Glomerular endothelial cell (primary cell): ENCODE data around the gene IGF2. TPM values are rescaled to one million over a fixed set of nuclear protein-coding genes. Genes with fewer than 3 reads are reported as not detected.
"Not testable (repeated sequence)": the region's sequence is repeated elsewhere in the genome, so short reads cannot be mapped to it uniquely, and the experiment has no call there.

Experiments used
- DNase-seq: peaks from one replicate; pipeline ENCODE4 v3.0.0-alpha.2; 2011; ENCODE audit warnings: low read depth, low spot score; ENCODE audit errors: extremely low read depth
- total RNA-seq: library from RNA; depleted of rRNA; stranded (reverse); fragments of >200 nt; gene quantifications from 2 replicates; pipeline ENCODE4 v1.2.3, GENCODE V29; 2015

Gene IGF2
- total RNA-seq, 1 donor from 2014 or later = 50.6 TPM

DNA sequence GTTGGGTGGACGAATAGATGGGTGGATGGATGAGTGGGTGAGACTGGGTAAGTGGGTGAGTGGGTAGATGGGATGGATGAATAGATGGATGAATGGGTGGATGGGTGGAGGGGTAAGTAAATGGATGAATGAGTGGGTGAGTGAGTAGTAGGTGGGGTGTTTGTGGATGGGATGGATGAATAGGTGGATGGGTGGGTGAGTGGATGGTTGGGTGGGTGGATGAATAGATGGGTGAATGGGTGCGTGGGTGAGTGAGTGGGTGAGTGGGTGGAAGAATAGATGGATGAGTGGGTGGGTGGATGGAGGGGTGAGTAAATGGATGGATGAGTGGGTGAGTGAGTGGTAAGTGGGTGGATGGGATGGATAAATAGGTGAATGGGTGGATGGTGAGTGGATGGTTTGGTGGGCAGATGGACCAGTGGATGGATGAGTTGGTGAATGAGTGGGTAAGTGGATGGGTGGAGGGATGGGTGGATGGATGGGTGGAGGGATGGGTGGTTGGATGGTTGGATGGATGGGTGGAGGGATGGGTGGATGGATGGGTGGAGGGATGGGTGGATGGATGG is 12.6 kb downstream of the IGF2 start:
- DNase-seq = no peak

DNA sequence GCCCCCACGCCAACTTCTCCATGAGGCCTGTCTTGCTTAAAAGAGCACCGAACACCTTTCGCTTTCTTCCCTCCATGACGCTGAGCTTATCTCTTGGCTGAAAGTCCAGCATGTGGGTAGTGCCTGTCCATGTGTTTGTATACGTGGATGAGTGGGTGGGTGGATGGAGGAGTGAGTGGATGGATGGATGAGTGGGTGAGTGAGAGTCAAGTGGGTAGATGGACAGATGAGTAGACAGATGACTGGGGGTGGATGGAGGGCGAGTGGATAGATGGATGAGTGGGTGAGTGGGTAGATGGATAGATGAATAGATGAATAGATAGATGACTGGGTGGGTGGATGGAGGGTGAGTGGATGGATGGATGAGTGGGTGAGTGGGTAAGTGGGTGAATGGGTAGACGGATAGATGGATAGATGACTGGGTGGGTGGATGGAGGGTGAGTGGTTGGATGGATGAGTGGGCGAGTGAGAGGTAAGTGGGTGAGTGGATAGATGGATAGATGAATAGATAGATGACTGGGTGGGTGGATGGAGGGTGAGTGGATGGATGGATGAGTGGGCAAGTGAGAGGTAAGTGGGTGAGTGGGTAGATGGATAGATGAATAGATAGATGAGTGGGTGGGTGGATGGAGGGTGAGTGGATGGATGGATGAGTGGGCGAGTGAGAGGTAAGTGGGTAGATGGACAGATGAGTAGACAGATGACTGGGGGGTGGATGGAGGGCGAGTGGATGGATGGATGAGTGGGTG is 14.3 kb downstream of the IGF2 start:
- not testable (repeated sequence) for DNase-seq

DNA sequence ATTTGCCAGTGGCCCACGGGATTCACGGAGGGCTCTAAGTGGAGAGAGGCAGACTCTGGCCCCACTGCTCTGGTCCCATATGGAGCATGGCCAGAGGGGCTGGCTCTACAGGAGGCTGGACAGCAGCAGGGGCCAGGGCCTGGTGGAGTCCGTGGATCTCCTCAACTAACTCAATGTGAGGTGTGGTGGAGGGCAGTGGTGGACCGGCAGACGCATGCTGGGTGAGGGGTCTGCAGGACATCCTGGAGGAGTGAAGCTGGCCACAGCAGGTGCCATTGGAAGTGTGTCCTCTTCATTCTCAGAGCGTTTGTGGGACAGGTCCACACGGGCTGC is 15.6 kb downstream of the IGF2 start:
- DNase-seq = no peak

DNA sequence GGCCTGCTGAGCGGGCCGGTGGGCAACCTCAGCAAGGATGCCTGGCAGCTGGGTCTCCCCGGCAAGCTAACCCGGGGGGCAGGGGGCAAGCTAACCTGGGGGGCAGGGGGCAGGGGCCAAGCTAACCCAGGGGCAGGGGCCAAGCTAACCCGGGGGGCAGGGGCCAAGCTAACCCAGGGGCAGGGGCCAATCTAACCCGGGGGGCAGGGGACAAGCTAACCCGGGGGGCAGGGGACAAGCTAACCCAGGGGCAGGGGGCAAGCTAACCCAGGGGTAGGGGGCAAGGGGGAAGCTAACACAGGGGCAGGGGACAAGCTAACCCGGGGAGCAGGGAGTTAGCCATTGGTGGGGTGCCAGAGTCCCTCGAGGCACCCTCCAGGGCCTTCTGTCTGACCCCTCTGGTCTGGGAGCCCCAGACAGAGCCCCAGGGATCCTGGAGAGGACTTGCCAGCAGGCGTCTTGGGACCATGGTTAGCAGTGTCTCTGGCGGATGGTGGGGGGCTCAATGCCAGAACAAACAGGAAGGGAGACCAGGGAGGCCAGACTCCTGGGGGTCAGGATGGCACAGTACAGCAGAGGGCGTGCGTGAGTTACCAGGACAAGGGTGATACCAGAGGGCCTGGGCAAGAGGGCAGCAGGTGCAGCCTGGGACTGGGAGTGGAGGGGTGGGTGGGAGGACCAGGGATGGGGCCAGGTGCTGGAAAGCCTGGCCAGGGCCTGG is 16.1 kb downstream of the IGF2 start:
- DNase-seq = no peak

DNA sequence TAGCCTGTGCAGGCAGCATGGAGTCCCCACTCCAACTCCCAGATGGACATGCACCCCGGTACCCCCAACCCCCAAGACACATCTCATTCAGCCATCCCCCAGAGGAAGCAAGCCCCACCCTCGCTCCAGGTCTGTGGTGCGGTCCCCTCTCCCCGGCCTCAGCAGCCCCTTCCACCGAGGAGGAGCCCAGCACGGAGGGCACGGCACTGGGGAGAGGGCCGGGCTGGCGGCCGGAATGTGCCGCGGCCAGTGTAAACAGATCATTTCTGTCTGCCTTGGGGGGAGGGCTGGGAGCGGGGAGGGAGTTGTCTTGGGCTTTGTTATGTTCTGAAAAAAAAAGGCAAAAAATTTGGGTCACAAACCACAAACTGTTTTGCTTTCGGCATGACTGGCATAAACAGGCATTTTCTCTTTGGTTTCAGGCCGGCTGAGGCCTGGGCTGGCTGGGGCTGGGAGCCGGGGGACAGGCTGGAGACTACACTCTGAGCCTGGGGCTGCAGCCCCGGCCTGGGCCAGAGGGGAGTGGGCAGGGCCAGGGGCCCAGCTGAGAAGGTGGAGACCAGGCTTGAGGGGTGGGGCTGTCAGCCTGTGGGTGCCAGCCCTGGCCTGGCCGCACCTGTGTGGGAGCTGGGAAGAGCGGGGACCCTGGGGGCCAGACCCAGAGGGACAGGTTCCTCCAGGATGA is 16.8 kb downstream of the IGF2 start:
- DNase-seq = no peak

DNA sequence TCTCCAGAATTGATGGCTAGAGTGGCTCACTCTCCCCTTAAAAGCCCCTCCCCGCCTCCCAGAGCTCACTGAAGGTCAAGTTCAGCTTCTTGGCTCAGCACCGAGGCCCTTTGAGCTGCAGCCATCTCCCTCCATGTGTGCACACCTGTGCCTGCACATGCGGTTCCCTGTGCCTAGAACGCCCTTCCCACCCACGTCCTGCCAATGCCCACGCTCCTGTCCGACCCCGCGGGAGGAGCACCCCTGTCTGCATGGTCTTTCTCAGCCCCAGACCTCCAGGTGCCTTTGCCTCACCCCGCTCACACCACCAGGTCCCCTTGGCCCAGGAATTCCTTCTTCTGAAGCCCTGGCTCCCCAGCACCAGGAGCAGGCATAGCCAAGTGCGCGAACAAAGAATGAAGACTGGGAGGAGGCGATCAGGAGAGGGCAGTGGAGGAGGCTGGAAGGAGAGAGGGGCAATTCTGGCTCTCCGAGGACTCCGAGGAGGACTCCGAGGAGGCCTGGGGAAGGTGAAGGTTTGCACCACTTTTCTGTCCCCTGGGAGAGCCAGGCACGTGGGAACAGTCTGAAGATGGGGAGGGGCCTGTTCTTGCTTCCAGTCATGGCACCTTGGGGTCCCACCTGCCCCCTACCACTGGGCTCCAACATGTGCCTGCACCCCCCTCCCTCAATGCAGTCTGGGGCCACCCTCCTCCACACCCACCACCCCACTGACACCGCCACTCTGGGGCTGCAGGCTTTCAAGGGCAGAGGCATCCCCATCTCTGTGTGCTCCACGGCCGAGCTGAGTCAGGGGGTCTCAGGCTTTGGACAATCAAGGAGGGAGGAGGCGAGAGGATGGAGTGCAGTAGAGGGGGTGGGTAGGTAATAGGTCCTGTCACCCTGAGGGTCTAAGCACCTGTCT is 17.7 kb downstream of the IGF2 start:
- no peak for DNase-seq

DNA sequence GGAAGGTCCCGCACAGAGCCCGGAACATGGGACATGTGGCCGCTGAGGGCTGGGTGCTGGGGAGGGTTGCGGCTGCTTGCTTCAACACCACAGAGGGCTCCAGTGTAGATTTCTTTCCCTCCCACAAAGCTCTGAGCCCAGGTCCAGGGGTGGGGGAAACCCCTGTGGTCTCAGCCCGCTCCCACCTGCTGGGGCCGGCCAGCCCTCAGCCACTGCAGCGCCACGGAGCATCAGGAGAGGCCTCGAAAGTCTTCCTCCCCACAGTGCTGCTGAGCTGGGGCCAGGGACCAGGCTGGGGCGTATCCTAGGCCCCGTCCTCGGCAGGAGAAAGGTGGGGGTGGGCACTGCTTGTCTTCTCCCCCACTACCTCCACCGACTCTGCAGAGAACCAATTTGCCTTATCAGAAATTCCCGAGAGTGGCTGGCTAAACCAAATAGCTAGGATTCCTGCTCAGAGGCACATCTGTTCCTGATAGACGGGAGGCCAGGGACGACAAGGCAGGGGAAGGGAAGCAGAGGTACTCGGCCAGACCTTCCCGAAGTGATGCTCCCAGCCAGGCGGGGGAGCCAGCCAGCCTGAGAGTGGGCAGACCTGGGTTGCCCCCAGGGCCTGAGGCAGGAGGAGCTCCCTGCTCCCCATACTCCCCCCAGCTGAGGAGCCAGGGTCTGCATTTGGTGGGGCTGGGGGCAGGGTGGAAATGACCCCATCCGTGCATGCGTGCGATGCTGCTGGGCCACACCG is 18.7 kb downstream of the IGF2 start:
- no peak for DNase-seq

DNA sequence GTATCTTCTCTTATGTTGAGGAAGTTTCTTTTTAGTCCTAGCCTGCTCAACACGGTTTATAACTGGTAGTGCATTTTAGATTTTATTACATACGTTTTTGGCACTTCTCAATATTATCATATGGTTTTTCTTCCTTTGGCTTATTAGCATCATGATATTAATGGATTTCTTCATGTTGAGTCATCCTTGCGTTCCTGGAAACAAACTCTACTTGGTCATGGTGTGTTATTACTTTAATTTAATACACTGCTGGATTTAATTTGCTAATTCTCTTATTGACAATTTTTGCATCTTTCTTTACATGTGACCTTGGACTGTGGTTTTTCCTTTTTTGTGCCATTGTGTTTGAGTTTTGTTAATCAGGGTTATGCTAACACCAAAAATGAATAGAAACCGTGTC is 20.5 kb downstream of the IGF2 start:
- no peak for DNase-seq

DNA sequence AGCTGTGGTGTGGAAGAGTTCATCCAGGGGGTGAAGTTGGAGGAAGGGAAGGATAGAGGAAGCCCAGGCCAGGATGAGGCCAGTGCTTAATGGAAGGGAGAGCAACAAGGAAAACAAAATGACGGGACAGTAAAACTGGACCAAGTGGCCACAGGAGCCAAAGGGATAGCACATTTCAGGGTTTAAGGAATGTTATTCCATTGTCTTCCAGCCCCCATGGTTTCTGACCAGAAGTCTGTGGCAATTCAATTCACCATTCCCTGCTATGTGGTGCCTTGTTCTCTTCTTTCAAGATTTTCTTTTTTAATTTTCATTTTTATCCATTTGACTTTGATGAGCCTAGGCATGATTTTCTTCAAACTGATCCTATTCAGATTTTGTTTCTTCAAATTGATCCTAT is 22.5 kb downstream of the IGF2 start:
- DNase-seq = no peak

DNA sequence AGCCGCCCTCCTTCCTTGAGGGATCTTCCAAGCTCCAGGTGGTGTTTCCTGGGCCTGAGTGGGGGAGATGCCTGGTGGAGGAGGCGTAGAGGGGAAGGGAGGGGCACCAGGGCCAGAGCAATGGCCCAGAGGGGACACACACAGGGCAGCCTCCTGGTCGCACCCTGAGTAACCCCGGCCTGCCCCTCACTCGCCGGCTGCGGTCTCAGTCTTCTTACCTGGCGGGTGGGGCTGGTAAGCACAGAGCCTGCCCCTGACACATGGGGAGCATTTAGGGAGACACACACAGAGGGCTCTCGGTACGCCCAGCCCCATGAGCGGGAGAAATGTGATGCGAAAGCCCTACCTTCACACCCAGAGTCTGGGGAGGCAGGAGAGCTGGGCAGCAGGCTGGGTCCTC is 23.9 kb downstream of the IGF2 start:
- no peak for DNase-seq

DNA sequence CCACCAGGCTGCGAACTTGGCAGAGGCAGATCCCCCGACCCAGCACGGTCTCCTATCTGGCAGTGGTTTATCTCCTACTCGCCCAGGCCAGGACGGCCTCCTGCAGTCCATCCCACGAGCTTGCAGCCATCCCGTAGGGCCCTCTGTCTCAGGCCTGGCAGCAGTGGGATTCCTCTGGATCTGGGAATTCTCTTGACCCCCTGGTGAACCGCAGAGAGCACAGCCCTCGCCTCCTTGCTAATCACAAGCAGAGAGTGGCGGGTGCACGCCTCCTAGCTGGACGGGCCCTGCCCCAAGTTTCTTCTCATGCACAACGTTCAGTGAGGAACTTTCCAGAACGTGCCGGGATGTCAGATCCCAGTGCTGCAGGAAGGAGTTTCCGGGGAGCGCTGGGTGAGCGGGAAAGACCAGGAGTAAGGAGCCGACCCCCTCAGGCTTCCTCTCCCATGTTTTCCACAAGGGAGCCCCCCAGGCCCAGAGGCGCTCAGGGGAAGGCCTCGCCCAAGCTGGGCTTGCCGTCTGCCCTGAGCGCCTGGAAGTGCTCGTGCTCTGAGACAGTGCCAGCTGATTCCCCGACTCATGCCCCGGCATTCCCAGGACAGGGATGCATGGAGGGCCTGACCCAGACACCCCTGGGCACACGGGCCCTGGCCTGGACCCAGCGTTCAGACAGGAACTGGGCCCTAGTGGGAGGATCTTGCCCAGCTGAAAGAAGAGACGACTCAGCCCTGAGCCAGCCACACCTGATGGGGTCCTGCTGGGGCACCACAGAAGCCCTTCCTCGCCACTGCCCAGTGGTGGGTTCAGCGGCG is 24.6 kb downstream of the IGF2 start:
- DNase-seq = no peak

DNA sequence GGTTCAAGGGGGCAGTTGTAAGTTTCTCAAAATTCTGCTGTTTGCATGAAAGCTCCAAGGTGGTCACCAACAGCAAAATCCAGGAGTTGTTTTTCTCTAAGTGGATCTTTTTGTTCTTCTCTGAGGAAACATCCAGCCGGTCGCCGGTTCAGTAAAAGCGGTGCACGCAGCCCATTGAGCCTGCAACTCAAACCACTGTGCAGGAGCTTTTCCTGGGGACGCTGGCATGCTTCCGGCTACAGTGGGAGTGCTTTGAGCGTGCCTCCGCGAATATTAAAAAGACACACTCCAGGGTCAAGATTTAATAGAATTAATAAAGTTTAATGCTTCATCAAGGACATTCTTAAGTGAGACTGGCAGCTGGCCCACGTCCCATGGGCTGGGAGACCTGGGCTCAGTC is 25.4 kb downstream of the IGF2 start:
- DNase-seq = no peak

DNA sequence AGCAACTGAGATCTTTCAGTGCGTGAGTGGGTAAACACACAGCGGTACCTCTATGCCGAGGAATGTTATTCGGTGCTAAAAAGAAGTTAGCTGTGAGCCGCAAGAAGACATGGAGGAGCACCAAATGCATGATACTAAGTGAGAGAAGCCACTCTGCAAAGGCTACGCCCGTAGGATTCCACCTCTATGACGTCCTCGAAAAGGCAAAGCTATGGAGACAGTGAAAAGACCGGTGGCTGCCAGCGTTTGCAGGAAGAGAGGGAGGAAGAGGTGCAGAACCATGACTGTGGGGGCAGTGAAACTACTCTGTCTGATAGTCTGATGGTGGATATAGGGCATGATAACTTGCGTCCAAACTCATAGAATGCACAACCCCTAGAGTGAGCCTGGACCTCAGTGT is 28.7 kb downstream of the IGF2 start:
- DNase-seq = no peak

DNA sequence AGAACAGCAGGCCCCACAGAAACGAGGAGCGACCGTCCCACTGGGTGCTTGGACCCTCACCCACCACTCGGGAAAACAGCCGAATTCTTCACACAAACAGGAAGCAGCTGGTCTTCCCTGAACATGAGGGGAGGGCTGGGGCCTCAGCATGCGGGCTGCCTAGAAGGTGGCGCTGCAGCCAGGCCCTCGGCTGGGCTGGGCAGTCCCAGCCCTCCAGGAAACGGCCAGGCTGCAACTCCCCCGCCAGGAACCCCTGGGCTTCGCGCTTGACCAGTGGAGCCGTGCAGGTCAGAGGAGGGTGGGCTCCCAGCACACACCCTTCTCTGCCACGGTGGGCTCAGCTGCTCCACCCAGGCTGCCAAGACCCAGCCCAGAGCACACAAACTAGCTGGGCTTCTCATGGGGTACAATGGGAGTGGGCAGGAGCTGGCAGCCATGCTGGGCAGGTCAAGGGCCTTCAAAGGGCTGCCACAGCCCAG is 29.6 kb downstream of the IGF2 start:
- DNase-seq = no peak

DNA sequence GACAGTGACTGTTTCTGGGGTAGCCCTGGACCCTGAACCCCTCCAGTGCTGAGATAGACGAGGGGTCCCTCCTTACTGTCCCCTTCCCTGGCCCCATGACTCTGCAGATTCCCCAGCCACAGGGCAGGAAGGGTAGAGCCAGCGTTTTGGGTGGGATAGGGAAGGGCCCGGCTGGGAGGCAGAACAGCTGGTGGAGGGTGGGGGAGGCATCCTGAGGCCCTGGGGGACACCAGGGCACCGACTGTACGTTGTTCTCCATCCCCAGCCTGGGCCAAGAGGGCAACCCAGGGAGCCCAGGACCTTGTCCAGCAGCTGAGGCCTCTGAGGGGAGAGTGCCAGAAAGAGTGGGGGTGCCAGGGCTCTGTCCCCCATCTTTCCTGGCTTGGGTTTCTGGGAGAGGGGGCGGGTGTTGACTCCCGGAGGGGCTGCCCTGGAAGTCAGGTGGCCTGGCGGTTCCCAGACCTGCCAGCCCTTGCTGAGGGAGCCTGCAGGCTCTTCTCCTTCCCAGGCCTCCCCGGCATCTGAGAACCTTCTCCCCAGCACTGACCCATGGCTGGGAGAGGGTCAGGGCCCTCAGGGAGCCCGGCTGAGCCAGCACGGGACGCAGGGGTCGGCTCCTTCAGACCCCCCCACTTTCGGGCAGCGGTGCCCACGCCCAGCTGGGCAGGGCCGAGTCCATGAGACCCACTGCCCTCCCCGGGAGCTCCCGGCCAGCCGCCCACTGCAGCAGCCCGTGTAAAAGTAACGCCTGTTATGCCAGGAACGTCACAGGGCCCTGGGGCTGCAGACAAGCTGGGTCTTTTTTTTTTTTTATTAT is 30.3 kb downstream of the IGF2 start:
- DNase-seq = no peak

DNA sequence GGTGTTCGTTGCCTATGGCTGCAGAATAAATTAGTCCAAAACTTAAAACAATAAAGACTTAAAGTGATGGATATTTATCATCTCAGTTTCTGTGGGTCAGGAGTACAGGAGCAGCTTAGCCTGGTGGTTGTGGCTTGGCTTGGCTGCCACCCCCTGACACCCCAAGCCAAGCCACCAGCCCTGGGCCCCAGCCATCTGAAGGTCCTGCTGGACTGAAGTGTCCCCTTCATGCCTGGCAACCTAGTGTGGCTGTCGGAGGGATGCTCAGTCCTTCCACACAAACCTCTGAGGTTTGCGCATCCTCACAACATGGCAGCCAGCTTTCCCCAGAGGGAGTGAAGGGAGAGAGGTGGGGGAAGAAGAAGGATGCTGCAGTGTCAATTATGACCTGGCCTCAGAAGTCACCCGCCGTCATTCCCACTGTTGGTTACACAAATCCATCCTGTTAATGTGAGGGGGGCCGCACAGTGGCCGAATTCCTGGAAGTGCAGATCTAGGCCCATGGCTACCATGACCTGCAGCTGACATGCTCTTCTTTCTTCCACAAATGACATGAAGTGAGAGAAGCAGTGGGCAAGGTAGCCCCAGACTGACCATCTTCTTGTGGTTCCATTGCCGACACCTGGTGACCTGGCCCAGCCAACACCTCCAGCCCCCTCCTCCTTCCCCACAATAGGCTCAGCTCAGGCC is 31.1 kb downstream of the IGF2 start:
- no peak for DNase-seq

DNA sequence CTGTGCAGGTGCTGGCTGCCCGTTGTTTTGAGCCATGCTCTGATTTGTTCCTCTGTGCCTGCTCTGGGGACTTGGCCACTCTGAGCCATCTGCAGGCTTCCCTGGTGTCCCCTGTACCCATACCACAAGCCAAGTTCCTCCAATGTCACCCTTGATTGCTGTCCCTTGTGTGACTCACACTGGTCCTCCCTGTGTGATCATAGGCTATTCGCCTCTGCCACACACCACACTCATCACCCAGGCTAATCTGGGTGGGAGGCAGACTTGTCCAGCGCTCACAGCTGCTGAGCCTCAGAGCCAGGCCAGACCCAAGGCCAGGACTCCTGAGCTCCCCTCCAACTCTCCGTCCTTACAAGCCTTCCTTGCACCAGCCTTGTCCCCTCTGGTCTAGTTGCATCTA is 31.7 kb downstream of the IGF2 start:
- no peak for DNase-seq
